NK-92 treated with Interleukin-12 subunit alpha and Interleukin-12 subunit beta, amount 100 ng/mL, for 24 hours (cell line): ENCODE data around the gene TMEM37.
"Not testable (repeated sequence)": the region's sequence is repeated elsewhere in the genome, so short reads cannot be mapped to it uniquely, and the experiment has no call there.

ENCODE experiments used
- DNase-seq: peaks from one replicate; lab custom pipeline; 2025; lab: John Stamatoyannopoulos, UW

TMEM37 gene

GRCh38 chr2:119431155-119431975 is at the start of gene TMEM37:
Gene TMEM37 (plus strand): TSS chr2:119431854. CDS start chr2:119431904, 50 bp downstream.
- DNase-seq: no peak

GRCh38 chr2:119383410-119384140 is 48.1 kb upstream of the TMEM37 start:
- DNase-seq: no peak

- DNase-seq: no peak
Observed at GRCh38 chr2:119384971-119385370, 46.7 kb upstream of the TMEM37 start.

GRCh38 chr2:119385466-119385865 is 46.2 kb upstream of the TMEM37 start:
- no peak for DNase-seq

- DNase-seq: no peak
Observed at GRCh38 chr2:119387381-119388129, 44.1 kb upstream of the TMEM37 start.

DNA sequence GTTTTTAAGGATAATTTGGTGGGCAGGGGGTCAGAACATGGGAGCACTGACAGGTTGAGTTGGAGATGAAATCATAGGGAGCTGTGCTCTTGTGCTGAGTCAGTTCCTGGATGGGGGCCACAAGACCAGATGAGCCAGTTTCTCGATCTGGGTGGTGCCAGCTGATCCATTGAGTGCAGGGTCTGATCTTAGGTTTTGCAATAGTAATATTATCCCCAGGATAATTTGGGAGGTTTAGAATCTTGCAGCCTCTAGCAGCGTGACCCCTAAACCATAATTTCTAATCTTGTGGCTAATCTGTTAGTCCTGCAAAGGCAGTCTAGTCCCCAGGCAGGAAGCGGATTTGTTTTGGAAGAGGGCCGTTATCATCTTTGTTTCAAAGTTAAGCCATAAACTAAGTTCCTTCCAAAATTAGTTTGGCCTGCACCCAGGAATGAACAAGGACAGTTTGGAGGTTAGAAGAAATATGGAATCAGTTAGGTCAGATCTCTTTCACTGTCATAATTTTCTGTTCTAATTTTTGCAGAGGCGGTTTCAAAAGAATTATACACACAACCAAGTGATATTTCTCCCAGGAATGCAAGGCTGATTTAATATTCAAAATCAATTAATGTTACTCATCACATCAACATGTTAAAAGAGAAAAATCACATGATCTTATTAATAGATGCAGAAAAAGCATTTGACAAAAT is 41.9 kb upstream of the TMEM37 start:
- DNase-seq: no peak

- DNase-seq: no peak
Observed at GRCh38 chr2:119393971-119394748, 37.5 kb upstream of the TMEM37 start.

- DNase-seq: no peak
Observed at GRCh38 chr2:119397196-119397595, 34.5 kb upstream of the TMEM37 start.

DNA sequence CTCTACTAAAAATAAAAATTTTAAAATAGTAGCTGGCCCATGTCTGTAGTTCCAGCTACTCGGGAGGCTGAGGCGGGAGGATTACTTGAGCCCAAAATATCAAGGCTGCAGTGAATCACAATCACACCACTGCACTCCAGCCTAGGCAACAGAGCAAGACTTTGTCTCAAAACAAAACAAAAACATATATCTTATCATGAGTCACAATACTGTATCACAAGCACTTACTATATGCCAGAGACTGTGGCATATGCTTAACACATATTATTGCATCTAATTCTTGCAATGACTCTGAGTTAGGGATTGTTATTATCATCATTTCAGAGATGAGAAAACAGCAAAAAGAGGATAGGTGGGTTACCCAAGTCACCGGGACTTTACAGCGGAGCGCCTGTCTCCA is 29.5 kb upstream of the TMEM37 start:
- DNase-seq: no peak

DNA sequence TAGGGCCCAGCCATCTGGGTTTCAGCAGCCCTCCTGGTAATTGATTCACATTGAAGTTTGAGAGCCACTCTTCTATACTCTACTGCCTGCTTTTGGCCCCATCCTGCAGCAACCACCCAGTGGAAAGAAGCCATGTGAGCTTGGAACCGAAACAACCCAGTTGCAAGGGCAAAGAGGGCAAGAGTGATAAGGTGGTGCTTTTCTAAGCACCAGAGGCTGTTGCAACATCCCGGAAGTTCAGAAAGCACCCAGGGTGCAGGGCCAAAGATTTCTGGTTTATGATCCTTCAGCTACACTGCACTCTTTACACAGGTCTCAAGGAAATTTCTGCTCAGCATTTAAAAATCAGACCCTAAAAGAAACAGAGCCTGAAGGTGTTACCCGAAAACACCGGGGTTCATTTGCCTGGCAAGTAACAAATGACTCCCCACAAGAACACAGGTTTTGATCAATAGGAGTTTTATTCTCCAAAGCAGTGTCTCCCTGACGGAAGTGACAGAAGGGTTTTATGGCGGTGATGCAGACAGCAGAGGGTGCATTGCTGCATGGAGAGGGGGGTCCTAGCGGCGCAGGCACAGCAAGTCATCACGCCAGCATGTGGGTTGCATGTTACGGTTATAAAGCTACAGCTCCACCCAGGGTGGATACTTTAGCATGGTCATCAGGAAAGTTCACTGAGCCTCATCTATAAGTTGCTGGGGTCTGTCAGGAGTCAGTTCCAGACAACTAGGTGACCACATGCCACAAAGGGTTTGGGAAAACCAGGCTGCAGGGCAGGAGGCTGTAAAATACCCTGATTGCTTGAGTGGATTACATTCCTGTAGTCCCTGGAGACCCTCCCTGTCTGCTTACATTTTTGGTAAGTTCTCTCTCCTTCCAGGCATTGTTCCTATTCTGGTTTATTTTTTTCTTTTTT is 28.8 kb upstream of the TMEM37 start:
- DNase-seq: peak; percentile 31

GRCh38 chr2:119403618-119404017 is 28.0 kb upstream of the TMEM37 start:
- not testable (repeated sequence) for DNase-seq

DNA sequence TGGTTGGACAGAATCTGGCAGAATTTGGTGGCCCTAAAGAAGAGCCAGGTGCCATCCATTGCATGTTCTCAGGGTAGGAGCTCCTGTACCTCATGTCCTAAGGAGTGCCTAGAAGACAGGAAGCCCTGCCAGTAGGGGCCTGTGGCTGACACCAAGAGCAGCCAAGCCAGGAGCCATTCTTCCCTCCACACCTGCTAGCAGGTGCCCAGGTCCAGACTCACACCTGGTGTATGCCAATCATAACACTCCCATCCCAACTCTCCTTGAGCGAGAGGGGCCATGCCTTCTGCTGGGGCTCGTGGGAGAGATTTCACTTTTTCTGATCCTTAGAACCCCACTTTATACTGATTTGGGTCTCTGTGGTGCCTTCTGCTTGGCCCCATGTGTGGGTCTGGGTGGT is 26.5 kb upstream of the TMEM37 start:
- DNase-seq: no peak

- DNase-seq: peak; percentile 6
Observed at GRCh38 chr2:119407430-119408220, 24.0 kb upstream of the TMEM37 start.

GRCh38 chr2:119408221-119408619 is 23.4 kb upstream of the TMEM37 start:
- no peak for DNase-seq

GRCh38 chr2:119409506-119409905 is 22.1 kb upstream of the TMEM37 start:
- no peak for DNase-seq

DNA sequence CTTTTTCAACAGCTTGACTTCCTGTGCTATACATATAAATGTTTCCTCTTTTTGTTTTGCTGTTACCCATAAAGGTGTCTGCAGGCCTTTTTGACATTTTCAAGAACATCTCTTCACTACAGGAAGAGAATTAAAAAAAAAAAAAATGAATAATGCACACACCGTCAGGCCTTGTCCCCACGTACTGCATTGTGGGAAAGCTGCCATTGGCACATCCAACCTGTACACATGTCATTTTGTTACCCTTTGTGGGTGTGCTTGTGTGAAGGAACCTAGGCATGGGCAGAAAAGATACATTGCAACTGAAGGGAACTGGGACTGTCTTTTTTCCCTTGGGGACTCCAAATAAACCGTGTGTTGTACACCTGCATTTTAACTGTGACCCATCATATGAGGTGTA is 16.8 kb upstream of the TMEM37 start:
- no peak for DNase-seq

GRCh38 chr2:119415630-119416029 is 16.0 kb upstream of the TMEM37 start:
- DNase-seq: no peak

- DNase-seq: no peak
Observed at GRCh38 chr2:119416299-119416923, 15.2 kb upstream of the TMEM37 start.

DNA sequence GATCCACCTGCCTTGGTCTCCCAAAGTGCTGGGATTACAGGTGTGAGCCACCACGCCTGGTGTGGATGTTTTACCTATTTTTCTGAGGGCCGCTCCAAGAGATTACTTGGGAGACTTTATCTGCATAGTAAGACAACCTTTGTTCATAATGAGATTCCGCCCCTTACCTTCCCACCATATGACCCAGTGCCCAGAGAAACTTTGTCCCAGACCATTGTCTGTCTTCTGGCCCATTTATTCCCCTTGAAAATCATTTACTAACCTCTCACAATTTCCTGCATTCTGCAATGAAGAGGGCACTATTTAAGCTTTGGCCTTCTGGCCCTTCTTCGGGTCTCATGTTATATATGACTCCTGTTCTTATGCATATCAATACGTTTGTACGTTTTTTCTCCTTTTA is 13.7 kb upstream of the TMEM37 start:
- DNase-seq: no peak
